Measurements from ENCODE around the gene PTPN14.

The PTPN14 gene

DNA sequence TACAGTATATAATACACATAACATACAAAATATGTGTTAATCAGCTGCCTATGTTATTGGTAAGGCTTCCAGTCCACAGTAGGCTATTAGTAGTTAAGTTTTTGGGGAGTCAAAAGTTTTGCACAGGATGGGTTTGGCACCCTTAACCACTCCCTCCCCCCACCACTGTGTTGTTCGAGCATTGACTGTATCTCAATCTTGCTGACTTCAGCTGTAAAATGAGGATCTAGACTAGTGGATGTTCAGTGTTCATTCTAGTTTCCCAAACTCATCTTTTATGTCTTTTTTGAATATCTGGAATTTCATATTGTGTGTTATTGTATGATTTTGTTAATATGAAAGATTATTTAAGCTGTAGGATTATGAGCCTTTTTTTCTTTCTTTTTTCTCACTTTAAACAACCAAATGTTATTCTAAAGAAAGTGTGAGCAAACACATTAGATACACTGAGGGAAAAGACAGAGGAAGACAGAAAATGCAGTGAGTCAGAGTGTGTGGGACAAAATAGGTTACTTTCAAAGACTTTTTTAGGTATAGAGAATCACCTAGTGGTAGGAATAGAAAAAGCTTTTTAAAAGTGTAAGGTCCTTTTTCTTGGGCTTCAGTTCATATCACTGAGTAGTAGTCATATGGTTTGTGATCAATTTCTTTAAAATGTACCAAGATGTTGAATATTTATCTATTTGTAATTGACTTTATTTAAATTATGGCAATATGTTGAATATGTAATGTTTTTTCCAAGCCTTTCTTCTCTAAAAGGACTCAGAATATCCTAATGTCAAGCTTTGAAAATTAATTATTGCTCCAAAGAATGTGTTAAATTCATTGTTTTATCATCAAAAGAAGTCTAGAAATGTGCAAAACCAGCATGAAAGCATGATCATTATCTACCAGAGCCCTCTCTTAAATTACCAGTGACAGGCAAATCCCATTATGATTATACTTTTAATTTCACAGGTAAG, 33.7 kb upstream of the PTPN14 start:
- TF ChIP-seq CTCF (IDR thresholded peaks at IDR 0.05; ENCODE audit: insufficient read depth, low read length) = peak; percentile 2
- no peak for TF ChIP-seq POLR2AphosphoS5 (IDR thresholded peaks at IDR 0.05; ENCODE audit: low read depth)
- DNase-seq (ENCODE audit: low read depth in 1 of 2, low spot score in 1 of 2) = no peak
- no peak overlapping the region for H3K27ac ChIP-seq (replicated peaks)

GRCh38 chr1:214583824-214584554, 32.6 kb upstream of the PTPN14 start:
- no peak overlapping the region for H3K4me3 ChIP-seq (replicated peaks; ENCODE audit: insufficient read depth, low read length)
- no peak for DNase-seq (ENCODE audit: low read depth in 1 of 2, low spot score in 1 of 2)
- TF ChIP-seq SPI1 (IDR thresholded peaks at IDR 0.05; ENCODE audit: borderline replicate concordance, low read depth) (no peak), GABPA (IDR thresholded peaks at IDR 0.05; ENCODE audit: low read depth) (no peak), CTCF (IDR thresholded peaks at IDR 0.05; ENCODE audit: insufficient read depth, low read length) (no peak), POLR2AphosphoS5 (IDR thresholded peaks at IDR 0.05; ENCODE audit: low read depth) (no peak)
- TF ChIP-seq, protein P1, sequence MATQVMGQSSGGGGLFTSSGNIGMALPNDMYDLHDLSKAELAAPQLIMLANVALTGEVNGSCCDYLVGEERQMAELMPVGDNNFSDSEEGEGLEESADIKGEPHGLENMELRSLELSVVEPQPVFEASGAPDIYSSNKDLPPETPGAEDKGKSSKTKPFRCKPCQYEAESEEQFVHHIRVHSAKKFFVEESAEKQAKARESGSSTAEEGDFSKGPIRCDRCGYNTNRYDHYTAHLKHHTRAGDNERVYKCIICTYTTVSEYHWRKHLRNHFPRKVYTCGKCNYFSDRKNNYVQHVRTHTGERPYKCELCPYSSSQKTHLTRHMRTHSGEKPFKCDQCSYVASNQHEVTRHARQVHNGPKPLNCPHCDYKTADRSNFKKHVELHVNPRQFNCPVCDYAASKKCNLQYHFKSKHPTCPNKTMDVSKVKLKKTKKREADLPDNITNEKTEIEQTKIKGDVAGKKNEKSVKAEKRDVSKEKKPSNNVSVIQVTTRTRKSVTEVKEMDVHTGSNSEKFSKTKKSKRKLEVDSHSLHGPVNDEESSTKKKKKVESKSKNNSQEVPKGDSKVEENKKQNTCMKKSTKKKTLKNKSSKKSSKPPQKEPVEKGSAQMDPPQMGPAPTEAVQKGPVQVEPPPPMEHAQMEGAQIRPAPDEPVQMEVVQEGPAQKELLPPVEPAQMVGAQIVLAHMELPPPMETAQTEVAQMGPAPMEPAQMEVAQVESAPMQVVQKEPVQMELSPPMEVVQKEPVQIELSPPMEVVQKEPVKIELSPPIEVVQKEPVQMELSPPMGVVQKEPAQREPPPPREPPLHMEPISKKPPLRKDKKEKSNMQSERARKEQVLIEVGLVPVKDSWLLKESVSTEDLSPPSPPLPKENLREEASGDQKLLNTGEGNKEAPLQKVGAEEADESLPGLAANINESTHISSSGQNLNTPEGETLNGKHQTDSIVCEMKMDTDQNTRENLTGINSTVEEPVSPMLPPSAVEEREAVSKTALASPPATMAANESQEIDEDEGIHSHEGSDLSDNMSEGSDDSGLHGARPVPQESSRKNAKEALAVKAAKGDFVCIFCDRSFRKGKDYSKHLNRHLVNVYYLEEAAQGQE (IDR thresholded peaks at IDR 0.05; ENCODE audit: insufficient replicate concordance, low read depth) = no peak
- H3K27ac ChIP-seq (replicated peaks) = no peak overlapping the region
- no peaks in the 10 kb centered on the region for H3K27me3 ChIP-seq (ENCODE audit: insufficient read depth, poor library complexity, severe bottlenecking)

More for the DNA sequence above, 33.7 kb upstream of the PTPN14 start:
- H3K4me3 ChIP-seq (replicated peaks; ENCODE audit: insufficient read depth, low read length) = no peak overlapping the region
- no peaks in the 10 kb centered on the region for H3K27me3 ChIP-seq (ENCODE audit: insufficient read depth, poor library complexity, severe bottlenecking)

DNA sequence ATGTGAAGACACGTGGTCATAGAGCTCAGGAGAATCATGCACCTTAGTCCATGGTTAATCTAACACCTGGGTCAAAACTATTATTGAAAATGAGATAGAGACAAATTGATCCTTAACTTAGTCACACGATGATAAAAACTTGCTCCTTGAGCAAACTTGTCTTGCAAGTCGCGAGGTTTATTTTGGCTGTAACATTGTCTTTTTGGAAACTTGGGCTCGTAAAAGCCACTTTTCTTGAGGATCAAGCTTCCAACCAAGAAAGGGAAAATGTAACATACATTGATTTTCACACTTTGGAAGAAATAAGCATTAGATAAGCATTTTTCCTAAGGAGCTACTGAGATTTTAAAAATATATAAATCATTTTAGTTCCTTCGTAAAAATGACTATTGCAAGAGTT, 31.7 kb upstream of the PTPN14 start:
- H3K27me3 ChIP-seq (ENCODE audit: insufficient read depth, poor library complexity, severe bottlenecking) = no peaks in the 10 kb centered on the region
- DNase-seq (ENCODE audit: low read depth in 1 of 2, low spot score in 1 of 2) = no peak
- no peak overlapping the region for H3K27ac ChIP-seq (replicated peaks)
- no peak overlapping the region for H3K4me3 ChIP-seq (replicated peaks; ENCODE audit: insufficient read depth, low read length)
- TF ChIP-seq POLR2AphosphoS5 (IDR thresholded peaks at IDR 0.05; ENCODE audit: low read depth) (no peak), GABPA (IDR thresholded peaks at IDR 0.05; ENCODE audit: low read depth) (no peak), SPI1 (IDR thresholded peaks at IDR 0.05; ENCODE audit: borderline replicate concordance, low read depth) (no peak), CTCF (IDR thresholded peaks at IDR 0.05; ENCODE audit: insufficient read depth, low read length) (no peak)
- TF ChIP-seq, protein P1 (IDR thresholded peaks at IDR 0.05; ENCODE audit: insufficient replicate concordance, low read depth) = no peak
